ENCODE results near the gene CHFR.
"Not testable (repeated sequence)": the region's sequence is repeated elsewhere in the genome, so short reads cannot be mapped to it uniquely, and the experiment has no call there.

The CHFR gene

GRCh38 chr12:132887513-132888351 is at the start of gene CHFR:
Gene CHFR, minus strand, starts transcription at chr12:132887605. Its CDS starts 277 bp downstream, at chr12:132887328.
- DNase-seq, result peak; percentile 98

- DNase-seq, result not testable (repeated sequence)
Measured at GRCh38 chr12:132936921-132937320, 49.5 kb upstream of the CHFR start.

GRCh38 chr12:132936163-132936562 is 48.8 kb upstream of the CHFR start:
- DNase-seq, result no peak

GRCh38 chr12:132926415-132926833 is 39.0 kb upstream of the CHFR start:
- DNase-seq, result no peak

GRCh38 chr12:132925597-132926414 is 38.4 kb upstream of the CHFR start:
- no peak for DNase-seq

- DNase-seq, result no peak
Measured at GRCh38 chr12:132924356-132924755, 37.0 kb upstream of the CHFR start.

- DNase-seq, result no peak
Measured at GRCh38 chr12:132923356-132923909, 36.0 kb upstream of the CHFR start.

GRCh38 chr12:132922676-132923075 is 35.3 kb upstream of the CHFR start:
- no peak for DNase-seq

- no peak for DNase-seq
Measured at GRCh38 chr12:132921685-132922084, 34.3 kb upstream of the CHFR start.

GRCh38 chr12:132918680-132919079 is 31.3 kb upstream of the CHFR start:
- DNase-seq, result no peak

GRCh38 chr12:132909030-132909368 is 21.6 kb upstream of the CHFR start:
- no peak for DNase-seq

- DNase-seq, result peak; percentile 95
Measured at GRCh38 chr12:132908145-132909029, 21.0 kb upstream of the CHFR start.

- DNase-seq, result not testable (repeated sequence)
Measured at GRCh38 chr12:132907789-132908144, 20.4 kb upstream of the CHFR start.

GRCh38 chr12:132907216-132907615 is 19.8 kb upstream of the CHFR start:
- DNase-seq, result no peak

- peak; percentile 1 for DNase-seq
Measured at GRCh38 chr12:132904718-132905328, 17.4 kb upstream of the CHFR start.

GRCh38 chr12:132899033-132899432 is 11.6 kb upstream of the CHFR start:
- DNase-seq, result no peak

GRCh38 chr12:132888852-132889251 is 1.4 kb upstream of the CHFR start:
- DNase-seq, result no peak

- peak; percentile 5 for DNase-seq
Measured at GRCh38 chr12:132886529-132887477, 602 bp downstream of the CHFR start.

GRCh38 chr12:132881818-132882217 is 5.6 kb downstream of the CHFR start:
- DNase-seq, result no peak

- not testable (repeated sequence) for DNase-seq
Measured at GRCh38 chr12:132874620-132875019, 12.8 kb downstream of the CHFR start.

- DNase-seq, result no peak
Measured at GRCh38 chr12:132874175-132874574, 13.2 kb downstream of the CHFR start.
